ENCODE measurements around the gene IFNL3.

DNA sequence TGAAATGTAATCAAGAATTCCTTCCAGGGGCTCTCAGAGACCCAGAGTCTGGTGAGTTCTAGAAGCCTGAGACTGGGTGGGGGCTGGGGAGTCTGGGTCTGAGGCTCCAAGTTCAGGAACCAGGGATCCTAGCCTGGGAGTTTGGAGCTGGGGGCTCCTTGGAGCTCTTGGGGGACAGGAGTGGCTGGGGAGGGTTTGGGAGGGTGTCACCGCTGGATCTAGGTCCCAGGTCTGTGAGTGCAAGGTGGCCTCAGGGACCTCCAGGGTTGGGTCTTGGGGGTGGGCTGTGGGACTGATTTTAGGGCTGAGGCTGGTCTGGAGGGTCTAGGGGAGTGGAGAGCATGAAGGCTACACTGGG, 41.8 kb downstream of the IFNL3 start:
- TF ChIP-seq, protein P1, sequence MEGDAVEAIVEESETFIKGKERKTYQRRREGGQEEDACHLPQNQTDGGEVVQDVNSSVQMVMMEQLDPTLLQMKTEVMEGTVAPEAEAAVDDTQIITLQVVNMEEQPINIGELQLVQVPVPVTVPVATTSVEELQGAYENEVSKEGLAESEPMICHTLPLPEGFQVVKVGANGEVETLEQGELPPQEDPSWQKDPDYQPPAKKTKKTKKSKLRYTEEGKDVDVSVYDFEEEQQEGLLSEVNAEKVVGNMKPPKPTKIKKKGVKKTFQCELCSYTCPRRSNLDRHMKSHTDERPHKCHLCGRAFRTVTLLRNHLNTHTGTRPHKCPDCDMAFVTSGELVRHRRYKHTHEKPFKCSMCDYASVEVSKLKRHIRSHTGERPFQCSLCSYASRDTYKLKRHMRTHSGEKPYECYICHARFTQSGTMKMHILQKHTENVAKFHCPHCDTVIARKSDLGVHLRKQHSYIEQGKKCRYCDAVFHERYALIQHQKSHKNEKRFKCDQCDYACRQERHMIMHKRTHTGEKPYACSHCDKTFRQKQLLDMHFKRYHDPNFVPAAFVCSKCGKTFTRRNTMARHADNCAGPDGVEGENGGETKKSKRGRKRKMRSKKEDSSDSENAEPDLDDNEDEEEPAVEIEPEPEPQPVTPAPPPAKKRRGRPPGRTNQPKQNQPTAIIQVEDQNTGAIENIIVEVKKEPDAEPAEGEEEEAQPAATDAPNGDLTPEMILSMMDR (IDR thresholded peaks at IDR 0.05): no peak
- no peak for TF ChIP-seq POLR2A (IDR thresholded peaks at IDR 0.05)

Measured in heart left ventricle (tissue), 13 donors.